Mesenchymal stem cell (in vitro differentiated cells and primary cell): ENCODE measurements around the gene MED13L.

Experiments used
- DNase-seq: peaks from one replicate; pipeline ENCODE4 v3.0.0-alpha.2; 2013
- H2AFZ ChIP-seq: one replicate; pipeline ENCODE4 v1.6.1; 2013; ENCODE audit warnings: low read depth, mild to moderate bottlenecking, control low read depth, inconsistent platforms, low read length, moderate library complexity
- H2AK5ac ChIP-seq: 2 replicates; pipeline ENCODE4 v1.6.1; 2013; ENCODE audit warnings: low read length, moderate library complexity, mild to moderate bottlenecking, inconsistent platforms; ENCODE audit not compliant: severe bottlenecking
- H2BK120ac ChIP-seq: one replicate; pipeline ENCODE4 v1.6.1; 2013; ENCODE audit warnings: low read depth, mild to moderate bottlenecking, inconsistent platforms, low read length, moderate library complexity
- H2BK12ac ChIP-seq, 2 experiments: one replicate each; pipeline ENCODE4 v1.6.1; 2013; ENCODE audit warnings: inconsistent platforms in 2 of 2, low read length in 2 of 2, mild to moderate bottlenecking in 2 of 2, moderate library complexity in 2 of 2, control low read depth in 1 of 2
- H2BK15ac ChIP-seq: one replicate; pipeline ENCODE4 v1.6.1; 2013; ENCODE audit warnings: mild to moderate bottlenecking, low read depth, inconsistent platforms; ENCODE audit not compliant: poor library complexity, severe bottlenecking
- H2BK5ac ChIP-seq: 2 replicates; pipeline ENCODE4 v1.6.1; 2013; ENCODE audit warnings: low read depth, mild to moderate bottlenecking, low read length, control low read depth, inconsistent platforms; ENCODE audit not compliant: poor library complexity, severe bottlenecking
- H3K14ac ChIP-seq, 2 experiments: one replicate each; pipeline ENCODE4 v1.6.1; 2013; ENCODE audit warnings: inconsistent platforms in 2 of 2, low read length in 2 of 2, control low read depth in 1 of 2, mild to moderate bottlenecking in 1 of 2, moderate library complexity in 1 of 2
- H3K18ac ChIP-seq, 2 experiments: one replicate each; pipeline ENCODE4 v1.6.1; 2013; ENCODE audit warnings: inconsistent platforms in 2 of 2, low read length in 2 of 2, control low read depth in 1 of 2, low read depth in 1 of 2, mild to moderate bottlenecking in 1 of 2
- H3K23ac ChIP-seq, 2 experiments: one replicate each; pipeline ENCODE4 v1.6.1; 2013; ENCODE audit warnings: inconsistent platforms in 2 of 2, low read length in 2 of 2, mild to moderate bottlenecking in 2 of 2, moderate library complexity in 2 of 2, control low read depth in 1 of 2
- H3K27ac ChIP-seq: 2 replicates; pipeline ENCODE4 v1.5.1; 2013; ENCODE audit warnings: mild to moderate bottlenecking, moderate library complexity, low read length, control low read depth, inconsistent platforms; ENCODE audit not compliant: poor library complexity, severe bottlenecking
- H3K27me3 ChIP-seq, 2 experiments: 2 replicates each; pipeline versions ENCODE4 v1.6.1 to v1.7.0; 2013; ENCODE audit warnings: low read length in 2 of 2, mild to moderate bottlenecking in 2 of 2, moderate library complexity in 2 of 2, control low read depth in 1 of 2, inconsistent platforms in 1 of 2; ENCODE audit not compliant: control insufficient read depth in 1 of 2, insufficient read depth in 1 of 2
- H3K36me3 ChIP-seq, 2 experiments: 2 replicates each; pipeline versions ENCODE4 v1.6.1 to v1.7.0; 2013; ENCODE audit warnings: low read length in 2 of 2, control low read depth in 1 of 2, inconsistent platforms in 1 of 2, low read depth in 1 of 2, mild to moderate bottlenecking in 1 of 2; ENCODE audit not compliant: insufficient read depth in 2 of 2, control insufficient read depth in 1 of 2
- H3K4ac ChIP-seq, 2 experiments: one replicate each; pipeline ENCODE4 v1.6.1; 2013; ENCODE audit warnings: inconsistent platforms in 2 of 2, low read length in 2 of 2, mild to moderate bottlenecking in 2 of 2, moderate library complexity in 2 of 2, control low read depth in 1 of 2, low read depth in 1 of 2
- H3K4me1 ChIP-seq: 2 replicates; pipeline ENCODE4 v1.6.1; 2013; ENCODE audit warnings: low read depth, low read length, control low read depth; ENCODE audit not compliant: control insufficient read depth, insufficient read depth
- H3K4me2 ChIP-seq: 2 replicates; pipeline ENCODE4 v1.6.1; 2013; ENCODE audit warnings: low read length, mild to moderate bottlenecking, inconsistent platforms; ENCODE audit not compliant: poor library complexity, severe bottlenecking
- H3K4me3 ChIP-seq, 2 experiments: 2 replicates each; pipeline versions ENCODE4 v1.5.1 to v1.7.0; 2013; ENCODE audit warnings: low read length in 2 of 2, mild to moderate bottlenecking in 2 of 2, control low read depth in 1 of 2, low read depth in 1 of 2; ENCODE audit not compliant: insufficient read depth in 1 of 2
- H3K79me1 ChIP-seq: replicated peaks from 2 replicates; pipeline ENCODE4 v1.6.1; 2013; ENCODE audit warnings: mild to moderate bottlenecking, control low read depth, low read length, inconsistent platforms; ENCODE audit not compliant: poor library complexity, severe bottlenecking
- H3K9ac ChIP-seq: 2 replicates; pipeline ENCODE4 v1.7.0; 2013; ENCODE audit warnings: mild to moderate bottlenecking, low read length, moderate library complexity
- H3K9me3 ChIP-seq: 2 replicates; pipeline ENCODE4 v1.7.0; 2013; ENCODE audit warnings: mild to moderate bottlenecking, low read length; ENCODE audit not compliant: control insufficient read depth
- H4K8ac ChIP-seq: one replicate; pipeline ENCODE4 v1.6.1; 2013; ENCODE audit warnings: inconsistent platforms, mild to moderate bottlenecking, low read length, moderate library complexity
- H4K91ac ChIP-seq: one replicate; pipeline ENCODE4 v1.6.1; 2013; ENCODE audit warnings: mild to moderate bottlenecking, low read length, inconsistent platforms
- WGBS: methylation state at CpG from one replicate; pipeline ENCODE4 v1.1.7; 2013; ENCODE audit warnings: mixed read lengths; 5-methylcytosine and 5-hydroxymethylcytosine counted together

MED13L gene

GRCh38 chr12:116295327-116296263 lies 18.1 kb upstream of the MED13L start:
- Histone ChIP-seq H3K4me2 (no peak overlapping the region), H3K4ac (no peak overlapping the region), H2BK120ac (no peak overlapping the region), H2AK5ac (no peak overlapping the region), H3K23ac (no peak overlapping the region), H3K79me1 (no peaks in the 10 kb centered on the region), H3K9ac (no peak overlapping the region), H3K14ac (no peak overlapping the region), H4K8ac (no peak overlapping the region), H3K18ac (no peak overlapping the region), H3K36me3 (no peaks in the 10 kb centered on the region), H3K9me3 (no peaks in the 10 kb centered on the region), H3K27ac (no peak overlapping the region), H4K91ac (no peak overlapping the region), H3K27me3 (no peaks in the 10 kb centered on the region), H2BK15ac (no peak overlapping the region), H3K4me3 (no peak overlapping the region), H2BK12ac (no peak overlapping the region), H2AFZ (no peak overlapping the region), H3K4me1 (peaks cover 4% of the 10 kb centered on the region), H2BK5ac (no peak overlapping the region)
- DNase-seq: no peak
- 89% methylated on average over 3 of the region's 4 CpGs for WGBS

- Histone ChIP-seq H2BK12ac (no peak overlapping the region), H2AFZ (no peak overlapping the region), H2BK5ac (no peak overlapping the region), H3K14ac (no peak overlapping the region), H4K8ac (no peak overlapping the region), H3K4me3 (no peak overlapping the region), H3K4me1 (peaks cover 2% of the 10 kb centered on the region), H4K91ac (no peak overlapping the region), H3K23ac (no peak overlapping the region), H2AK5ac (no peak overlapping the region), H3K4ac (no peak overlapping the region), H3K36me3 (no peaks in the 10 kb centered on the region), H2BK120ac (no peak overlapping the region), H3K18ac (no peak overlapping the region), H3K4me2 (no peak overlapping the region), H3K9ac (peak overlapping the region; percentile 11), H2BK15ac (no peak overlapping the region), H3K79me1 (no peaks in the 10 kb centered on the region), H3K27ac (no peak overlapping the region), H3K27me3 (no peaks in the 10 kb centered on the region), H3K9me3 (no peaks in the 10 kb centered on the region)
- no peak for DNase-seq
- WGBS: 100% methylated on average over 2 of the region's 4 CpGs
Measured at GRCh38 chr12:116294454-116295165, 17.1 kb upstream of the MED13L start.

- peaks cover 2% of the 10 kb centered on the region for H3K4me1 ChIP-seq
- H3K27ac ChIP-seq: no peak overlapping the region
- no peak overlapping the region for H4K8ac ChIP-seq
- no peak overlapping the region for H3K4me2 ChIP-seq
- H3K79me1 ChIP-seq: no peaks in the 10 kb centered on the region
- DNase-seq: no peak
- no peak overlapping the region for H2BK15ac ChIP-seq
- H2AK5ac ChIP-seq: no peak overlapping the region
- no peak overlapping the region for H3K4me3 ChIP-seq
- H3K9me3 ChIP-seq: no peaks in the 10 kb centered on the region
- no peak overlapping the region for H4K91ac ChIP-seq
- WGBS: 94% methylated on average over 2 of the region's 4 CpGs
- H2AFZ ChIP-seq: no peak overlapping the region
- H3K9ac ChIP-seq: peak overlapping the region; percentile 11
- no peak overlapping the region for H2BK12ac ChIP-seq
- H3K36me3 ChIP-seq: no peaks in the 10 kb centered on the region
- no peak overlapping the region for H3K23ac ChIP-seq
- H3K18ac ChIP-seq: no peak overlapping the region
- no peaks in the 10 kb centered on the region for H3K27me3 ChIP-seq
- H2BK120ac ChIP-seq: no peak overlapping the region
- no peak overlapping the region for H3K4ac ChIP-seq
- H3K14ac ChIP-seq: no peak overlapping the region
- H2BK5ac ChIP-seq: no peak overlapping the region
Measured at GRCh38 chr12:116293687-116294453, 16.4 kb upstream of the MED13L start.

GRCh38 chr12:116291218-116291617 lies 13.7 kb upstream of the MED13L start:
- Histone ChIP-seq H3K18ac (no peak overlapping the region), H3K27me3 (no peaks in the 10 kb centered on the region), H2BK15ac (no peak overlapping the region), H3K23ac (no peak overlapping the region), H2BK12ac (no peak overlapping the region), H3K36me3 (no peaks in the 10 kb centered on the region), H3K4ac (no peak overlapping the region), H2BK5ac (no peak overlapping the region), H4K91ac (no peak overlapping the region), H2BK120ac (no peak overlapping the region), H3K9ac (no peak overlapping the region), H3K4me2 (no peak overlapping the region), H3K27ac (no peak overlapping the region), H4K8ac (no peak overlapping the region), H2AFZ (no peak overlapping the region), H3K4me1 (peaks cover 2% of the 10 kb centered on the region), H3K4me3 (no peak overlapping the region), H3K9me3 (no peaks in the 10 kb centered on the region), H3K14ac (no peak overlapping the region), H2AK5ac (no peak overlapping the region), H3K79me1 (no peaks in the 10 kb centered on the region)
- WGBS: 97% methylated on average over 2 of the region's 3 CpGs
- no peak for DNase-seq
